Naive thymus-derived CD8-positive, alpha-beta T cell (primary cell): Measurements from ENCODE around the gene IDI2. TPM values are rescaled to one million over a fixed set of nuclear protein-coding genes. Genes with fewer than 3 reads are reported as not detected.
"Not testable (repeated sequence)": the region's sequence is repeated elsewhere in the genome, so short reads cannot be mapped to it uniquely, and the experiment has no call there.

Experiments
- ATAC-seq, 2 donors: fragments of 150-1000 bp; cut with Tn5 transposase in 1 of 2; sonication (Bioruptor Pico), chemical (Tn5 transposase) in 1 of 2; 1 replicate in 1 of 2; 2 replicates in 1 of 2; pipeline ENCODE4 v1.10.0; 2021; ENCODE audit warnings: mild to moderate bottlenecking in 2 of 2, moderate library complexity in 2 of 2
- POLR2A ChIA-PET: fragments of 350-600 bp; sonication (Branson Sonifier 250); formaldehyde crosslinking; loops from one replicate; lab custom pipeline; 2021; ENCODE audit warnings: antibody characterized with exemption; lab: Charles Lee
- DNase-seq, 10 donors: peaks; one replicate each; pipeline versions ENCODE4 v3.0.0 to v3.0.0-alpha.2; 2020 to 2022
- H3K27ac Mint-ChIP-seq, 10 donors: one replicate each; pipeline ENCODE4 v1.8.0; 2020 to 2022; ENCODE audit warnings: mild to moderate bottlenecking in 10 of 10, mixed read lengths in 10 of 10, moderate library complexity in 4 of 10, inconsistent platforms in 1 of 10
- H3K27me3 Mint-ChIP-seq, 5 donors: one replicate each; pipeline ENCODE4 v1.8.0; 2021 to 2022; ENCODE audit warnings: mixed read lengths in 5 of 5
- H3K36me3 Mint-ChIP-seq, 3 donors: one replicate each; pipeline ENCODE4 v1.8.0; 2020 to 2022; ENCODE audit warnings: mixed read lengths in 3 of 3, mild to moderate bottlenecking in 2 of 3, inconsistent platforms in 1 of 3
- H3K4me1 Mint-ChIP-seq, 4 donors: one replicate each; pipeline ENCODE4 v1.8.0; 2021 to 2022; ENCODE audit warnings: mixed read lengths in 4 of 4
- H3K4me3 Mint-ChIP-seq, 10 donors: one replicate each; pipeline ENCODE4 v1.8.0; 2020 to 2022; ENCODE audit warnings: mild to moderate bottlenecking in 10 of 10, mixed read lengths in 10 of 10, moderate library complexity in 6 of 10, inconsistent platforms in 1 of 10
- H3K9me3 Mint-ChIP-seq, 9 donors: one replicate each; pipeline ENCODE4 v1.8.0; 2020 to 2022; ENCODE audit warnings: mixed read lengths in 9 of 9, mild to moderate bottlenecking in 3 of 9, inconsistent platforms in 1 of 9, moderate library complexity in 1 of 9
- polyA plus RNA-seq, 3 donors: library from polyadenylated mRNA; unstranded; fragments of 300-500 nt; fragmentation: Illumina TruSeq; gene quantifications; one replicate each; pipeline ENCODE4 v1.2.3, GENCODE V29; 2021
- total RNA-seq, 8 experiments: library from RNA in 2 of 8; stranded (reverse) in 2 of 8; gene quantifications; one replicate each; pipeline ENCODE4 v1.2.3 and lab custom pipeline; 2021 to 2026

IDI2 gene
- total and polyA plus RNA-seq, 5 experiments from 2014 or later, result not detected

DNA sequence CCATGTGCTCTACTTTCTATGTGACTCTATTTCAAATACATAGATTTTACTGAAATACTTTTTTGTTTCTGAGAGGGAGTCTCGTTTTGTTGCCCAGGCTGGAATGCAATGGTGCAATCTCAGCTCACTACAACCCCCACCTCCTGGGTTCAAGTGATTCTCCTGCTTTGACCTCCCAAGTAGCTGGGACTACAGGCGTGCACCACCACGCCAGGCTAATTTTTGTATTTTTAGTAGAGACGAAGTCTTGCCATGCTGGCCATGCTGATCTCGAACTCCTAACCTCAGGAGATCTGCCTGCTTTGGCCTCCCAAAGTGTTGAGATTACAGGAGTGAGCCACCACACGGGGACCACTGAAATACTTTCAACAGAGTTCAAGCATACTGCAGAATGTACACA is 19.8 kb upstream of the IDI2 start:
- peaks cover 2 to 31% (median 3%) of the 10 kb centered on the region in 3 donors for H3K36me3 Mint-ChIP-seq

DNA sequence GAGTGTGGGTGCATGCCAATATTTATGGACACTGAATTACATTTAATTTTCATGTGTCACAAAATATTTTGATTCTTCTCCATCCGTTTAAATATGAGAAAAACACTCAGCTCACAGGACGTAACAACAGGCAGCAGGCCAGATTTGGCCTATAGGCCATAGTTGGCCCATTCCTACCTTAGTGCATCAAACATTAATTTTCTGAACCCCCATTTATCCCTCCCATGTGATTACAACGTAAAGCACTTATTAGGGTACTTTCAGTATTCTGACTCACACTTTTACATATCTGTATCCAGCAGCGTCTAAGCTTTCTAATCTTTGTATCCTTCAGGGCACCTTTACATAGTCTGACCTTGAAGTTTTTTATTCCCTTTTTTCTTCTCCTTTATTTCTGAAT is 19.3 kb upstream of the IDI2 start:
- Mint-ChIP-seq H3K36me3 (peaks cover 5 to 35% (median 5%) of the 10 kb centered on the region in 3 donors), H3K4me1 (peaks cover 29 to 51% (median 44%) of the 10 kb centered on the region in 4 donors)
- POLR2A ChIA-PET, result interaction anchor here (1.5 kb wide), 1 partner anchor 55 kb away, joined by 3 read pairs; no protein-coding TSS in a partner anchor

More for the DNA sequence above, 19.8 kb upstream of the IDI2 start:
- Mint-ChIP-seq H3K4me3 (peak overlapping the region in 6 of 10 donors; percentile 30 to 80 (median 64)), H3K4me1 (peaks cover 25 to 54% (median 47%) of the 10 kb centered on the region in 4 donors), H3K27me3 (no peaks in the 10 kb centered on the region), H3K27ac (peak overlapping the region; percentile 76 to 94 (median 84)), H3K9me3 (no peaks in the 10 kb centered on the region)
- ATAC-seq, result no peak
- POLR2A ChIA-PET, result interaction anchor here (0.7 kb wide), 1 partner anchor 114 kb away, joined by 4 read pairs; the partner anchor contains the start of gene LARP4B
- no peak for DNase-seq

DNA sequence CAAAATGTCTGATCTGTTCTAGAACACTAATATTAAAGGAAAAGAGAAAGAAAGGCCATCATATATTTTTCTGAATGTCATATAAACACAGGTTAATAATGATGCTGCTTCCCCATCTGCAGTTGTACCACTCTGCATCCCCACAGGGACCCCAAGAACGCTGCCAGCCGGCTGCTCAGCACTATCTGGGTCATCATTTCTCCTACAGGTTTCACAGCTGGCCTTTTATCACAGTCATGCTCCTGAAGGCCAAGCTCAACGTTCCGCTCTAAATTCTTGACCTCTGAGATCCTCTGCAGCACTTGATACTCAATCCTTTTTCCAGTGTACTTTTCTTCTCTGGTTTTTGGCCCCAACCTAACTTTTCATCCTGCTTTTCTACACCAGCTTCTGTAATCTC is 18.5 kb upstream of the IDI2 start:
- H3K36me3 Mint-ChIP-seq, result peaks cover 5 to 38% (median 5%) of the 10 kb centered on the region in 3 donors
- H3K4me3 Mint-ChIP-seq, result peak overlapping the region; percentile 69 to 88 (median 78)
- H3K27ac Mint-ChIP-seq, result peak overlapping the region; percentile 82 to 96 (median 88)
- no peak for ATAC-seq
- H3K4me1 Mint-ChIP-seq, result peaks cover 27 to 47% (median 42%) of the 10 kb centered on the region in 4 donors
- POLR2A ChIA-PET, result interaction anchor here (1.3 to 1.5 kb wide), 2 partner anchors 12 to 54 kb away, joined by 3 to 5 read pairs; partner anchors contain the start of gene WDR37
- H3K9me3 Mint-ChIP-seq, result no peaks in the 10 kb centered on the region
- no peaks in the 10 kb centered on the region for H3K27me3 Mint-ChIP-seq
- DNase-seq, result no peak

More for the DNA sequence above, 19.3 kb upstream of the IDI2 start:
- H3K27me3 Mint-ChIP-seq, result no peaks in the 10 kb centered on the region
- no peak for DNase-seq
- no peak for ATAC-seq
- H3K27ac Mint-ChIP-seq, result peak overlapping the region in 9 of 10 donors; percentile 76 to 94 (median 86)
- H3K9me3 Mint-ChIP-seq, result no peaks in the 10 kb centered on the region
- peak overlapping the region in 8 of 10 donors; percentile 20 to 80 (median 58) for H3K4me3 Mint-ChIP-seq

DNA sequence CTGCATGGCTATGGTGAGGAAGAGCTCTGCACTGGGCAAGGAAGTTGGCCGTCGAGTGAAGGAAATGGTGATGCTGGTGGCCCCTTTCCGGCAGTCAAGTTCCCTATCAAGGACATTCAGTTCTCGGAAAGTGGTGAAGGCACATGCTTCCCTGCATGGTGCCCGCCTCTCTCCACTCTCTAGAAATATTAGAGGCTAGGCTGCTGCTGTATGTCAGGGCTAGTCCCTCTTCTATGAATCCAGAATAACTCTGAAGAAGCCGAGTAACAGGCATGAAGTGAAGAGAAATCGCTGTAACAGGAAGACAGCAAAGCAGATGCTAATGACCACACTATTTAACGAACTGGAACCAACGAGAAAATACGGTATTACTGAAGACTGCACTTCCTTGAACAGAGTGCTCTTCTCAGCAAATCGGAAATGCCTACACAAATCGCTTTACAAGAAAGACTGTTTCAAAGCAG is 17.9 kb upstream of the IDI2 start:
- peak; percentile 14 to 34 for ATAC-seq
- H3K4me1 Mint-ChIP-seq, result peaks cover 27 to 45% (median 42%) of the 10 kb centered on the region in 4 donors
- H3K27ac Mint-ChIP-seq, result peak overlapping the region; percentile 82 to 96 (median 88)
- no peaks in the 10 kb centered on the region for H3K27me3 Mint-ChIP-seq
- POLR2A ChIA-PET, result interaction anchor here (1.3 to 1.5 kb wide), 2 partner anchors 13 to 54 kb away, joined by 3 to 5 read pairs; partner anchors contain the start of gene WDR37
- peak overlapping the region; percentile 69 to 88 (median 78) for H3K4me3 Mint-ChIP-seq
- H3K36me3 Mint-ChIP-seq, result peaks cover 5 to 39% (median 5%) of the 10 kb centered on the region in 3 donors
- peak in 3 of 10 donors; percentile 15 to 45 (median 41) for DNase-seq
- no peaks in the 10 kb centered on the region for H3K9me3 Mint-ChIP-seq

DNA sequence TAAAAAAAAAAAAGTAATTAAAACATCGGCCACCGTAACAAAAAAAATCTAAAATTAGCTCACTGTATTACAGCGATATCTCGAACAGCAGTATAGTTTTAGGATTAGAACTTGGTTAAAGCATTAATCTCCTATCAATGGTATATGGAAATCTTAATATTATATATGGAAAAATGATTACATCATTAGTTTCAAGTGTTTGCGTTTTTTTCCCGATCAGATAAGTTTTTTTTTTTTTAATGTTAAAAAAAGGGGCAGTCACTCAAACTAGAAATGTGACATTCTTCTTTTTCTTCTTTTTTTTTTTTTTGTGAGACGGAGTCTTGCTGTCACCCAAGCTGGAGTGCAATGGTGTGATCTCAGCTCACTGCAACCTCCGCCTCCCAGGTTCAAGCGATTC is 15.9 kb upstream of the IDI2 start:
- POLR2A ChIA-PET, result interaction anchor here (1.8 kb wide), 1 partner anchor 15 kb away, joined by 6 read pairs; the partner anchor contains the start of gene WDR37
- no peak for ATAC-seq
- Mint-ChIP-seq H3K27me3 (no peaks in the 10 kb centered on the region), H3K4me3 (no peak overlapping the region), H3K27ac (peak overlapping the region in 2 of 10 donors; percentile 29 to 69), H3K9me3 (no peaks in the 10 kb centered on the region), H3K4me1 (peaks cover 24 to 36% (median 31%) of the 10 kb centered on the region in 4 donors), H3K36me3 (peaks cover 5 to 48% (median 5%) of the 10 kb centered on the region in 3 donors)
- no peak for DNase-seq

DNA sequence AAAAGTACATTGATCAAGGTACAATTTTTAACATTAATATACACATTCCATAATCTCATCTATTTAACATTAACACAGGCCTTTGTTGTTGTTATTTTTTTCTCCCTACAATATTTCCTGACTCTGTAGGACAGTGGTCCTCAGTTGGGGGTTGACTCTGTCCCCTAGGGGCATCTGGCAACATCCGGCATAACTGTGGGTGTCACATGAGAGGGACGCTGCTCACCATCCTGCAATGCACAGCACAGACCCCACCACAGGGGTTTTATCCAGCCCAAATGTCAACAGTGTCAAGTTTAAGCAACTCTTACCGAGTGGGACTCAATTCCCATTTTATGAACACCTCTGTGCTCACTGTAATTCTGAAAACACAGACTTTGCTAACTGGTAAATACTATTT is 14.5 kb upstream of the IDI2 start:
- POLR2A ChIA-PET, result no interaction called here
- Mint-ChIP-seq H3K4me1 (peaks cover 22 to 24% (median 22%) of the 10 kb centered on the region in 4 donors), H3K36me3 (peaks cover 5 to 45% (median 5%) of the 10 kb centered on the region in 3 donors)

DNA sequence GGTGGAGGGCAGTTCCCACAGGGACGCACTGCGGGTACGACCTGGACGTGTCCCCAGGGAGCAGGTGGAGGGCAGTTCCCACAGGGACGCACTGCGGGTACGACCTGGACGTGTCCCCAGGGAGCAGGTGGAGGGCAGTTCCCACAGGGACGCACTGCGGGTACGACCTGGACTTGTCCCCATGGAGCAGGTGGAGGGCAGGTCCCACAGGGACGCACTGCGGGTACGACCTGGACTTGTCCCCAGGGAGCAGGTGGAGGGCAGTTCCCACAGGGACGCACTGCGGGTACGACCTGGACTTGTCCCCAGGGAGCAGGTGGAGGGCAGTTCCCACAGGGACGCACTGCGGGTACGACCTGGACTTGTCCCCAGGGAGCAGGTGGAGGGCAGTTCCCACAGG is 13.1 kb upstream of the IDI2 start:
- H3K27me3 Mint-ChIP-seq, DNase-seq, ATAC-seq, H3K4me3 Mint-ChIP-seq, H3K27ac Mint-ChIP-seq, POLR2A ChIA-PET, H3K9me3 Mint-ChIP-seq: not testable (repeated sequence)
- H3K36me3 Mint-ChIP-seq, result peaks cover 5 to 45% (median 5%) of the 10 kb centered on the region in 3 donors
- peaks cover 8 to 12% (median 9%) of the 10 kb centered on the region in 4 donors for H3K4me1 Mint-ChIP-seq

More for the DNA sequence above, 14.5 kb upstream of the IDI2 start:
- Mint-ChIP-seq H3K27me3 (no peaks in the 10 kb centered on the region), H3K9me3 (no peaks in the 10 kb centered on the region), H3K27ac (peak overlapping the region in 4 of 10 donors; percentile 13 to 76 (median 45)), H3K4me3 (no peak overlapping the region)
- DNase-seq (no peak), ATAC-seq (no peak)

DNA sequence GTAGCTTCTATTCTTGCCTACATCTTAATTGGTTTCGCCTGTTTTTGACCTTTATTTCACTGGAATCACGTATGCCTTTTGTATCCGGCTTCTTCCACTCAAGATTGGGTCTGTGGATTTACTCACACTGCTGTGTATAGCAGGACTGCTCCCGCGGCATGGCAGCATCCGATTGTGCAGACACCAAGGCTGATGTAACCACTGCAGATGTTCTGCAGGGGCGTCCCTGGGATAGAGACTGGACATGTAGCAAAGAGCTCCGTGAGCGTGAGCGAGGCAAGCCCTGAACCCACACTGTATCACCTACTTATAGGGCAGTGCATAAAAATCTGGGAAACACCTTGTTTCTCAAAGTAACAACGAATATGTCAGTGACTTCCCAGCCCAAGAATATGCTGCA is 11.4 kb upstream of the IDI2 start:
- DNase-seq (no peak), ATAC-seq (no peak)
- H3K36me3 Mint-ChIP-seq, result peaks cover 4 to 33% (median 5%) of the 10 kb centered on the region in 3 donors
- peaks cover 0 to 7% (median 0%) of the 10 kb centered on the region in 4 donors for H3K4me1 Mint-ChIP-seq
- H3K4me3 Mint-ChIP-seq, result no peak overlapping the region
- POLR2A ChIA-PET, result interaction anchor here (0.9 to 1.3 kb wide), 2 partner anchors 11 to 19 kb away, joined by 3 to 4 read pairs; partner anchors contain the start of genes IDI1 and WDR37
- no peaks in the 10 kb centered on the region for H3K27me3 Mint-ChIP-seq
- H3K27ac Mint-ChIP-seq, result peak overlapping the region in 2 of 10 donors; percentile 20 to 34
- H3K9me3 Mint-ChIP-seq, result no peaks in the 10 kb centered on the region

DNA sequence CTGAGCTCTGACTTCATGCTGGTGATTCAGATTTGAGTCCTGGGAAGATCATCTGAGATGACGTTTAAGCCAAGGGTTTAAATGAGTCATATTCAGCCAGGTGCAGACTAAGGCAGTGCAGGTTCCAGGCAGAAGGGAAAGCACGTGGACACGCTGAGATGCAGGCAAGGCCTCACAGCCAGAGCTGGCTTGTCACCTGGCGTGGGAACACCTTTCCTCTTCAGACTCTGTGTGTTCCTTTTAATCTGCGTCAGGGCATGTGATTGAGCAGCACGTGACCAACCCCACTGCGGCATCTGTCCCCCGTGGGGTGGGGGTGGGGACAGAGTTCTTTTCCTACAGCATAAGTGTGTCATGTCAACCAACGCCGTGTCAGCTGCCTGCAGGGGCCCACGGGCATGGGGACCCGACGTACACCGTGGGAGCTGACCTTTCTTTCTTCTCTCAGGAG is 10.7 kb upstream of the IDI2 start:
- H3K4me1 Mint-ChIP-seq, result peaks cover 0 to 7% (median 0%) of the 10 kb centered on the region in 4 donors
- no peak overlapping the region for H3K4me3 Mint-ChIP-seq
- H3K27me3 Mint-ChIP-seq, result no peaks in the 10 kb centered on the region
- POLR2A ChIA-PET, result interaction anchor here (0.9 to 1.3 kb wide), 2 partner anchors 12 to 20 kb away, joined by 3 to 4 read pairs; partner anchors contain the start of genes IDI1 and WDR37
- peaks cover 4 to 26% (median 5%) of the 10 kb centered on the region in 3 donors for H3K36me3 Mint-ChIP-seq
- ATAC-seq (no peak), DNase-seq (no peak)
- no peaks in the 10 kb centered on the region for H3K9me3 Mint-ChIP-seq
- H3K27ac Mint-ChIP-seq, result no peak overlapping the region

DNA sequence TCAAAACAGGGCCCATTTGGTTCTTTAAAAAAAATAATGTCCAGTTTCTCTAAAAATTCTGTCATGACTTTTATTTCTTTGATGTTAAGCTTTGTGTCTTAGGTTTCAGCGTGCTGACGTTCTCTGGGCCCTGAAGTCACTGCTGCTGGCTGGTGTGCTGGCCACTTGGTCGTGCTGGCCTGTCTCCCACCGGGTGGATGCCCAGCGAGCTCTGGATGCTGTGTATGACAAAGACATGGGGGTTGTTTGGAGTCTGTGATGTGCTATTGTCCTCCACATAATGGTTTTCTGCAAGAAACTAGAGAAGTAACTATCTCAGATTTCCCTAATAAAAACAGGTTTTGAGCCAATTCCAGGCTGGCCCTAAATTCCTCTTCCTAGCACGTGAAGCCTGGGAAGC is 9.5 kb upstream of the IDI2 start:
- POLR2A ChIA-PET, result no interaction called here
- Mint-ChIP-seq H3K9me3 (no peaks in the 10 kb centered on the region), H3K36me3 (peaks cover 0 to 15% (median 1%) of the 10 kb centered on the region in 3 donors), H3K4me1 (peaks cover 0 to 5% (median 0%) of the 10 kb centered on the region in 4 donors), H3K4me3 (no peak overlapping the region), H3K27me3 (no peaks in the 10 kb centered on the region), H3K27ac (peak overlapping the region in 2 of 10 donors; percentile 51 to 62)
- ATAC-seq (no peak), DNase-seq (no peak)

DNA sequence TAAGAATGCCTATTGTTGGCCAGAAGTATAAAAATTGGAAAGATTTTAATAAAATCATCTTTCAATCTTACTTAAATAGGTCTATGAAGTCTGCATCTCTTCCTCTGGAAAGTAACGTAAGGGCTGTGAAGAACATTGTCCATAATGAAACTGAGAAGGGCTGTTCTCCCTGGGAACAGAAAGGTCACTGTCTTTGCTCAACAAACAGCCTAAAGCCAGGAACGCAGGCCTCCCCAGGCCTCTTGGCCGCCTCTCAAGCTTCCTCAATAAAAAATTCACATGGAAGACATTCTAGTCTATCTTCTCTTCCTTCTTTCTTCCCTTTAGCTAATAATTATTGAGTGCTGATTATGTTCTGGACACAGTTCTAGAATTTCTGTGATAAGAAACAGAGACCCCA is 9.1 kb upstream of the IDI2 start:
- Mint-ChIP-seq H3K27me3 (no peaks in the 10 kb centered on the region), H3K4me3 (no peak overlapping the region), H3K9me3 (no peaks in the 10 kb centered on the region), H3K4me1 (peaks cover 0 to 3% (median 0%) of the 10 kb centered on the region in 4 donors), H3K36me3 (peaks cover 0 to 12% (median 0%) of the 10 kb centered on the region in 3 donors), H3K27ac (peak overlapping the region in 1 of 10 donors; percentile 51)
- no peak for ATAC-seq
- no peak for DNase-seq
- POLR2A ChIA-PET, result no interaction called here

DNA sequence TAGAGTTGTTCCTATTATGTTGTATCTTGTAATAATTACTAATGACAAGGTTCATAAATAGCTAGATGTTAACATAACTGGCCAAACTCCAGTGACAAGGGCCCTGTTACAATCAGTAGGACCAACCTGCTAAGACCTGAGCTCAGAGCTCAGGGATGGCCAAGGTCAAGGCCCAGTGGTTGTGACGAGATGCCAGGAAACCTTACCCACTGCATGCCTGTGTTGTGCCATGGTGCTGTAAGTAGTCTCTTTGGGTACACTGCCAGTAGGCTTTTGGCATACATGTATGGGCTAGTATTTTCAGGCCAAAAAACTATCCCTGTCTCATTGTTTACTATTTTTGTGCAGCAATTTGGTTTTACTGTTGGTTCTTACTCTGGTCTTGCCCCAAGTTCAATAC is 7.9 kb upstream of the IDI2 start:
- Mint-ChIP-seq H3K4me1 (peaks cover 0 to 3% (median 0%) of the 10 kb centered on the region in 4 donors), H3K27ac (peak overlapping the region in 1 of 10 donors; percentile 46), H3K36me3 (peaks cover 0 to 9% (median 0%) of the 10 kb centered on the region in 3 donors), H3K4me3 (no peak overlapping the region), H3K9me3 (no peaks in the 10 kb centered on the region), H3K27me3 (no peaks in the 10 kb centered on the region)
- POLR2A ChIA-PET, result no interaction called here
- no peak for DNase-seq
- no peak for ATAC-seq

DNA sequence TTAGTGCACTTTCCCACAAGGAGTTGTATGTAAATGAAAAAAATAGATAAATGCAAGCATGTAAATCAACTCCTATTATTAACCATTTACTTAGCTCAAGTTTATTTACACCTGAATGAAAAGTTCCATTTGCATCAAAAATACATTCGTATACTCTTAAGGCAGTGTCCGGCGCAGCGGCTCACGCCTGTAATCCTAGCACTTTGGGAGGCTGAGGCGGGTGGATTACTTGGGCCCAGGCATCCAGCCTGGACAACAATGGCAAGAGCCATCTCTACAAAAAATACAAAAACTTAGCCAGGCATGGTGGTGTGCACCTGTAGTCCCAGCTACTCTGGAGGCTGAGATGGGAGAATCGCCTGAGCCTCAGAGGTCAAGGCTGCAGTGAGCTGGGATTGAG is 4.2 kb upstream of the IDI2 start:
- ATAC-seq (no peak), DNase-seq (no peak)
- Mint-ChIP-seq H3K27me3 (no peaks in the 10 kb centered on the region), H3K9me3 (no peaks in the 10 kb centered on the region), H3K4me1 (no peaks in the 10 kb centered on the region), H3K4me3 (no peak overlapping the region), H3K36me3 (no peaks in the 10 kb centered on the region), H3K27ac (no peak overlapping the region)
- POLR2A ChIA-PET, result no interaction called here
